Measurements from ENCODE around the gene DDX3X. TPM values are rescaled to one million over a fixed set of nuclear protein-coding genes. Genes with fewer than 3 reads are reported as not detected.
"Not testable (repeated sequence)": the region's sequence is repeated elsewhere in the genome, so short reads cannot be mapped to it uniquely, and the experiment has no call there.

DDX3X gene
- polyA plus RNA-seq, 1 donor from 2014 or later, result 165 TPM

- Histone ChIP-seq H3K9ac (ENCODE audit: low read length) (no peak overlapping the region), H3F3A (ENCODE audit: insufficient read depth, low read length, poor library complexity, severe bottlenecking) (no peaks in the 10 kb centered on the region), H3K27me3 (ENCODE audit: insufficient read depth, low read depth, low read length) (no peaks in the 10 kb centered on the region), H3K27ac (ENCODE audit: low read length) (no peak overlapping the region), H3K9me3 (ENCODE audit: low read length) (no peaks in the 10 kb centered on the region), H4K20me1 (ENCODE audit: insufficient read depth) (no peaks in the 10 kb centered on the region), H3K9me2 (ENCODE audit: insufficient read depth, low read length) (no peaks in the 10 kb centered on the region), H3K4me3 (ENCODE audit: low read length) (no peak overlapping the region), H3K4me2 (ENCODE audit: low read length) (no peak overlapping the region), H3K79me2 (replicated peaks; ENCODE audit: insufficient read depth, low read length) (no peaks in the 10 kb centered on the region), H2AFZ (ENCODE audit: low read depth, low read length) (no peak overlapping the region), H3K36me3 (ENCODE audit: insufficient read depth, low read length) (no peaks in the 10 kb centered on the region)
- TF ChIP-seq POLR2AphosphoS5 (IDR thresholded peaks at IDR 0.05) (no peak), RAD21 (conservative IDR thresholded peaks at IDR 0.05) (no peak), TAF1 (IDR thresholded peaks at IDR 0.05; ENCODE audit: low read depth) (no peak), EZH2 (IDR thresholded peaks at IDR 0.05; ENCODE audit: borderline replicate concordance, insufficient read depth, low read length, poor library complexity, severe bottlenecking) (no peak), CTCF (IDR thresholded peaks at IDR 0.05; ENCODE audit: poor library complexity, severe bottlenecking) (no peak), REST (IDR thresholded peaks at IDR 0.05; ENCODE audit: borderline replicate concordance) (no peak), EP300 (conservative IDR thresholded peaks at IDR 0.05; ENCODE audit: poor library complexity, severe bottlenecking) (no peak), MXI1 (conservative IDR thresholded peaks at IDR 0.05; ENCODE audit: poor library complexity, severe bottlenecking) (no peak), SMC3 (conservative IDR thresholded peaks at IDR 0.05; ENCODE audit: poor library complexity) (no peak)
Observed at GRCh38 chrX:41408576-41408975, 74.6 kb downstream of the DDX3X start.

GRCh38 chrX:41409006-41409405, 75.0 kb downstream of the DDX3X start:
- TF ChIP-seq REST (IDR thresholded peaks at IDR 0.05; ENCODE audit: borderline replicate concordance), result no peak
- TF ChIP-seq CTCF (IDR thresholded peaks at IDR 0.05; ENCODE audit: poor library complexity, severe bottlenecking), result no peak
- no peak for TF ChIP-seq RAD21 (conservative IDR thresholded peaks at IDR 0.05)
- TF ChIP-seq MXI1 (conservative IDR thresholded peaks at IDR 0.05; ENCODE audit: poor library complexity, severe bottlenecking), result no peak
- no peak for TF ChIP-seq EZH2 (IDR thresholded peaks at IDR 0.05; ENCODE audit: borderline replicate concordance, insufficient read depth, low read length, poor library complexity, severe bottlenecking)
- no peak for TF ChIP-seq TAF1 (IDR thresholded peaks at IDR 0.05; ENCODE audit: low read depth)
- TF ChIP-seq EP300 (conservative IDR thresholded peaks at IDR 0.05; ENCODE audit: poor library complexity, severe bottlenecking), result no peak
- Histone ChIP-seq H4K20me1 (ENCODE audit: insufficient read depth) (no peaks in the 10 kb centered on the region), H3K27me3 (ENCODE audit: insufficient read depth, low read depth, low read length) (no peaks in the 10 kb centered on the region), H3K27ac (ENCODE audit: low read length) (no peak overlapping the region), H2AFZ (ENCODE audit: low read depth, low read length) (no peak overlapping the region), H3K79me2 (replicated peaks; ENCODE audit: insufficient read depth, low read length) (no peaks in the 10 kb centered on the region), H3K9me3 (ENCODE audit: low read length) (no peaks in the 10 kb centered on the region), H3K4me3 (ENCODE audit: low read length) (no peak overlapping the region), H3K4me2 (ENCODE audit: low read length) (no peak overlapping the region), H3K9ac (ENCODE audit: low read length) (no peak overlapping the region), H3K36me3 (ENCODE audit: insufficient read depth, low read length) (no peaks in the 10 kb centered on the region), H3F3A (ENCODE audit: insufficient read depth, low read length, poor library complexity, severe bottlenecking) (no peaks in the 10 kb centered on the region), H3K9me2 (ENCODE audit: insufficient read depth, low read length) (no peaks in the 10 kb centered on the region)

- not testable (repeated sequence) for H3K4me3 ChIP-seq (ENCODE audit: low read length); H3K27me3 ChIP-seq (ENCODE audit: insufficient read depth, low read depth, low read length)
Observed at GRCh38 chrX:41411222-41411621, 77.3 kb downstream of the DDX3X start.

More at GRCh38 chrX:41411222-41411621, 77.3 kb downstream of the DDX3X start:
- not testable (repeated sequence) for H3K9me3 ChIP-seq (ENCODE audit: low read length); H3F3A ChIP-seq (ENCODE audit: insufficient read depth, low read length, poor library complexity, severe bottlenecking); H4K20me1 ChIP-seq (ENCODE audit: insufficient read depth); H3K4me2 ChIP-seq (ENCODE audit: low read length); H3K9me2 ChIP-seq (ENCODE audit: insufficient read depth, low read length); H2AFZ ChIP-seq (ENCODE audit: low read depth, low read length); H3K9ac ChIP-seq (ENCODE audit: low read length); H3K36me3 ChIP-seq (ENCODE audit: insufficient read depth, low read length); H3K79me2 ChIP-seq (replicated peaks; ENCODE audit: insufficient read depth, low read length); H3K27ac ChIP-seq (ENCODE audit: low read length)
